K562 (cell line): ENCODE measurements around the gene RRAS. TPM values are rescaled to one million over a fixed set of nuclear protein-coding genes. Genes with fewer than 3 reads are reported as not detected.
"Not testable (repeated sequence)": the region's sequence is repeated elsewhere in the genome, so short reads cannot be mapped to it uniquely, and the experiment has no call there.

ENCODE experiments used
- ATAC-seq: fragments of 200-7000 bp; cut with Tn5 transposase; 3 replicates; pipeline ENCODE4 v1.9.1; 2020; ENCODE audit warnings: moderate library complexity
- BruUV-seq: library from RNA; stranded (reverse); fragments of 400-500 nt; replicated peaks from 2 replicates; lab custom pipeline; 2021; lab: Mats Ljungman, UMichigan
- CTCF ChIA-PET: fragments of 300-600 bp; formaldehyde crosslinking; extraction: SDS; loops from one replicate; lab custom pipeline; 2021; ENCODE audit warnings: low intra/inter-chr PET ratio; lab: Yijun Ruan, JAX
- POLR2A ChIA-PET: fragments of 300-600, 350-650 bp; sonication (Branson Sonifier 250); formaldehyde crosslinking; extraction: SDS; loops from one replicate; lab custom pipeline; 2021; ENCODE audit warnings: antibody characterized with exemption, inconsistent platforms; lab: Yijun Ruan, JAX
- DNase-seq, 4 experiments: peaks; one replicate each; pipeline versions ENCODE4 v3.0.0 to v3.0.0-alpha.2; 2011 to 2018; ENCODE audit warnings: low spot score in 3 of 4, mixed read lengths in 3 of 4; ENCODE audit errors: extremely low read depth in 1 of 4
- FAIRE-seq: peaks from 2 replicates; lab custom pipeline; 2011; peaks lifted over from hg19 to GRCh38; lab: Jason Lieb, UNC
- H2AFZ ChIP-seq: 2 replicates; pipeline ENCODE4 v1.6.0; 2011; ENCODE audit warnings: low read depth, low read length, control low read depth, inconsistent platforms
- H3K27ac ChIP-seq: fragments of 200-600 bp; 3 replicates; pipeline ENCODE4 v1.8.0; 2011; ENCODE audit warnings: low read depth, mild to moderate bottlenecking, control low read depth, inconsistent platforms, low read length, moderate library complexity, mixed read lengths; ENCODE audit errors: extremely low read depth
- H3K27me3 ChIP-seq, 2 experiments: fragments of 300-600 bp in 1 of 2; 2 replicates in 1 of 2; 3 replicates in 1 of 2; pipeline versions ENCODE4 v1.6.0 to v1.8.0; 2011; ENCODE audit warnings: inconsistent platforms in 2 of 2, low read length in 2 of 2, mild to moderate bottlenecking in 1 of 2, mixed read lengths in 1 of 2, moderate library complexity in 1 of 2; ENCODE audit not compliant: control insufficient read depth in 2 of 2, insufficient read depth in 2 of 2
- H3K36me3 ChIP-seq: fragments of 300-600 bp; 3 replicates; pipeline ENCODE4 v1.8.0; 2011; ENCODE audit warnings: mild to moderate bottlenecking, low read length, inconsistent platforms; ENCODE audit not compliant: control insufficient read depth, insufficient read depth
- H3K4me1 ChIP-seq, 2 experiments: fragments of 200-600 bp in 1 of 2; replicated peaks in 1 of 2; 2 replicates in 1 of 2; 3 replicates in 1 of 2; pipeline versions ENCODE4 v1.5.1 to v1.8.0; 2011; ENCODE audit warnings: inconsistent platforms in 2 of 2, low read length in 2 of 2, mild to moderate bottlenecking in 1 of 2, mixed read lengths in 1 of 2, moderate library complexity in 1 of 2; ENCODE audit not compliant: control insufficient read depth in 2 of 2, insufficient read depth in 2 of 2
- H3K4me2 ChIP-seq: 2 replicates; pipeline ENCODE4 v1.6.1; 2011; ENCODE audit warnings: low read length, control low read depth, inconsistent platforms, mixed read lengths; ENCODE audit not compliant: insufficient read depth
- H3K4me3 ChIP-seq: fragments of 200-600 bp; sonication (generic), shearing (Covaris generic); 2 replicates; pipeline ENCODE4 v1.5.1; 2016; ENCODE audit warnings: control low read depth, inconsistent platforms
- H3K79me2 ChIP-seq: fragments of 200-600 bp; 3 replicates; pipeline ENCODE4 v1.8.0; 2011; ENCODE audit warnings: low read length, inconsistent platforms; ENCODE audit not compliant: control insufficient read depth, insufficient read depth
- H3K9ac ChIP-seq, 2 experiments: 2 replicates each; pipeline versions ENCODE4 v1.6.0 to v1.6.1; 2011; ENCODE audit warnings: low read depth in 2 of 2, low read length in 2 of 2, control low read depth in 1 of 2, inconsistent platforms in 1 of 2, mild to moderate bottlenecking in 1 of 2, mixed read lengths in 1 of 2; ENCODE audit not compliant: insufficient read depth in 1 of 2
- H3K9me1 ChIP-seq: one replicate; pipeline ENCODE4 v1.6.0; 2011; ENCODE audit warnings: inconsistent platforms, mild to moderate bottlenecking, low read length, moderate library complexity; ENCODE audit not compliant: control insufficient read depth, insufficient read depth
- H3K9me3 ChIP-seq: replicated peaks from 2 replicates; pipeline ENCODE4 v1.5.1; 2011; ENCODE audit warnings: low read depth, low read length, inconsistent platforms; ENCODE audit not compliant: control insufficient read depth, insufficient read depth
- H4K20me1 ChIP-seq: replicated peaks from 2 replicates; pipeline ENCODE4 v1.6.1; 2011; ENCODE audit warnings: low read length, inconsistent platforms, mixed read lengths; ENCODE audit not compliant: control insufficient read depth, insufficient read depth
- POLR2G ChIP-seq: fragments of 200-400 bp; formaldehyde crosslinking; IDR thresholded peaks from 2 replicates; pipeline ENCODE4 v1.6.1; 2017; ENCODE audit warnings: low read depth, mild to moderate bottlenecking, antibody characterized with exemption, low read length, moderate library complexity
- PRPF4 ChIP-seq: fragments of 200-400 bp; formaldehyde crosslinking; IDR thresholded peaks from one replicate; pipeline ENCODE4 v1.6.1; 2017; ENCODE audit warnings: low read length, low read depth, mild to moderate bottlenecking; ENCODE audit not compliant: insufficient read depth, poor library complexity, severe bottlenecking
- WGBS: fragments of 100-300 bp; shearing (Covaris generic); methylation state at CpG from one replicate; pipeline ENCODE4 v1.1.6; 2016; ENCODE audit warnings: low coverage, mixed read lengths; ENCODE audit not compliant: insufficient coverage; ENCODE audit errors: missing lambda C conversion rate; 5-methylcytosine and 5-hydroxymethylcytosine counted together
- in situ Hi-C: fragments of 300-500 bp; cut with MboI; formaldehyde crosslinking; loops from 4 replicates; pipeline ENCODE4 v1.15.0; 2018; ENCODE audit warnings: inconsistent platforms, mixed read lengths
- intact Hi-C: fragments of 100-400 bp; cut with micrococcal nuclease; formaldehyde crosslinking; loops from 2 replicates; pipeline ENCODE4 v1.14.2; 2022
- polyA plus RNA-seq, 8 experiments: library from polyadenylated mRNA; depleted of rRNA in 4 of 8; stranded (reverse) in 5 of 8; unstranded in 3 of 8; fragments of >200 nt; fragmentation: Nextera tagmentation in 2 of 8; fragmentation: Illumina TruSeq in 1 of 8; extraction: Ambion mirVana in 2 of 8; extraction: Trizol in 1 of 8; gene quantifications; 2 replicates each; pipeline versions ENCODE4 v1.2.1 to v1.2.3, GENCODE V29; 2011 to 2014; ENCODE audit warnings: inconsistent platforms in 1 of 8, missing spikeins in 1 of 8
- total RNA-seq, 7 experiments: library from RNA; depleted of rRNA in 6 of 7; stranded (reverse); fragments of >200 nt in 6 of 7; fragmentation: Illumina TruSeq in 2 of 7; extraction: Trizol in 2 of 7; gene quantifications; 2 replicates each; pipeline versions ENCODE4 v1.2.1 to v1.2.3, GENCODE V29; 2011 to 2021; ENCODE audit warnings: low replicate concordance in 1 of 7
- TF ChIP-seq, protein P1 (sequence below), 2 experiments: IDR thresholded peaks; 2 replicates each; pipeline ENCODE4 v1.6.1; 2011; ENCODE audit warnings: borderline replicate concordance in 1 of 2, control low read depth in 1 of 2, low read depth in 1 of 2, low read length in 1 of 2, mild to moderate bottlenecking in 1 of 2, mixed read lengths in 1 of 2, moderate library complexity in 1 of 2; ENCODE audit not compliant: insufficient read depth in 1 of 2, insufficient read length in 1 of 2, poor library complexity in 1 of 2, severe bottlenecking in 1 of 2; ENCODE audit errors: extremely low read depth in 1 of 2

Gene RRAS
- total and polyA plus RNA-seq, 9 of the 15 experiments (the other 6 are each of a cell fraction or from before 2014, with no cell fraction given): 0.70 to 17.3 (median 8.2) TPM

DNA sequence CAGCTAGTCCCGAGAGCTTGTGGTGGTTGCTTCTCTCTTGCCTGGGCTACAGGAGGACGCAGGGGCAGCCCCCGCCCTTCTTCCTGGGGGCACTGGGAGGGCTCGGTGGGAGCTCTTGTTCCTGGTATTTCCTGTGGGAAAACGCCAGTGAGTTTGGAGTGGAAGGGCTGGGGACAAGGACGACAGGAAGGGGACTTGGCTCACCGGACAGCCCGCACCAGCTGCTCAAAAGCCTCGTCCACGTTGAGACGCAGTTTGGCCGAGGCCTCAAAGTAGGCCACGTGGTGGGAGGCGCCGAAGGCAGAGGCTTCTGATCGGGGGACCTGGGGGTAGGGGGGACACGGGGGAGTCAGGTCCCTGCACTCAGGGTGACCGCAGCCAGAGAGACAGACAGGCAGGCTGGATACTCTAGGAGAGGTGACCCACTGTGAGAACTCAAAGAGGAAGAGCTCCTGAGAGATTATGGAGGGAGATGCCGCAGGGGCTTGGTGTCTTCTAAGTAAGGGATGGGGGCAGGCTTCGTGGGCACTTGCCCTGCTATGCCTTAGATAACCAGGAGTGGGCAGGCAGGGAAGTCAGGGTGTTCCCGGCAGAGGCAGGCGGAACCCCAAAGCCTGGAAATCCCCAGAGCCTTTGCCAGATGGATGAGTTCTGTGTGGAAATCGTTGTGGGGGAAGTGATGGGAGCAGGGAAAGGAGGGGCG, 4.3 kb downstream of the RRAS start:
- H3K27ac ChIP-seq: no peak overlapping the region
- DNase-seq: no peak
- TF ChIP-seq, protein P1, sequence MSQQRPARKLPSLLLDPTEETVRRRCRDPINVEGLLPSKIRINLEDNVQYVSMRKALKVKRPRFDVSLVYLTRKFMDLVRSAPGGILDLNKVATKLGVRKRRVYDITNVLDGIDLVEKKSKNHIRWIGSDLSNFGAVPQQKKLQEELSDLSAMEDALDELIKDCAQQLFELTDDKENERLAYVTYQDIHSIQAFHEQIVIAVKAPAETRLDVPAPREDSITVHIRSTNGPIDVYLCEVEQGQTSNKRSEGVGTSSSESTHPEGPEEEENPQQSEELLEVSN (IDR thresholded peaks at IDR 0.05; ENCODE audit: borderline replicate concordance in 1 of 2, extremely low read depth in 1 of 2, insufficient read depth in 1 of 2, insufficient read length in 1 of 2, low read depth in 1 of 2, low read length in 1 of 2, poor library complexity in 1 of 2, severe bottlenecking in 1 of 2): peak in 1 of 2 experiments; percentile 21
- TF ChIP-seq PRPF4 (no peak), POLR2G (peak; percentile 41; the same call in 1 of the 2 replicates)
- TF ChIP-seq, all 486 proteins: peak for 2
- Histone ChIP-seq H3K9me1 (no peaks in the 10 kb centered on the region), H3K9ac (peak overlapping the region in 1 of 2 experiments; percentile 73; a peak in 2 of 4 replicates), H3K79me2 (no peaks in the 10 kb centered on the region), H4K20me1 (no peaks in the 10 kb centered on the region), H3K27me3 (no peaks in the 10 kb centered on the region), H3K36me3 (no peaks in the 10 kb centered on the region), H2AFZ (no peak overlapping the region), H3K4me1 (peaks cover 16 to 47% of the 10 kb centered on the region in 2 experiments), H3K9me3 (no peaks in the 10 kb centered on the region), H3K4me3 (no peak overlapping the region), H3K4me2 (no peak overlapping the region)
- ATAC-seq (no peak), FAIRE-seq (no peak)
- ChIA-PET CTCF (no interaction called here), POLR2A (interaction anchor here (0.7 kb wide), 1 partner anchor 45 kb away, joined by 3 read pairs; no protein-coding TSS in a partner anchor)
- intact Hi-C loops (no loop called here), in situ Hi-C loops (no loop called here)
- BruUV-seq: no TSS peak
- 49% methylated on average over 21 of the region's 24 CpGs for WGBS

DNA sequence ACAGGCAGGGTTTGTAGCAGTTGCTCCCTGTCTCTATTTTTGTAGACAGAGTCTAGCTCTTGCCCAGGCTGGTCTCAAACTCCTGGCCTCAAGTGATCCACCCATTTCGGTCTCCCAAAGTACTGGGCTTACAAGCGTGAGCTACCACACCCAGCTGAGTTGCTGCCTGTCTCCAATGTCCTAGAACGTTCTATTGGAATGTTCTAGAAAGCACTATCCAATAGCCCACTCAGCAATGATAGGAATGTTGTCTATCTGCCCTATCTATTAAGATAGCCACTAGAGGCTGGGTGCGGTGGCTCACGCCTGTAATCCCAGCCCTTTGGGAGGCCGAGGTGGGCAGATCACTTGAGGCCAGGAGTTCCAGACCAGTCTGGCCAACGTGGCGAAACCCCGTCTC, 6.7 kb downstream of the RRAS start:
- H3K9me1 ChIP-seq, CTCF ChIA-PET, intact Hi-C loops, ATAC-seq, H3K36me3 ChIP-seq, in situ Hi-C loops, H3K4me2 ChIP-seq, H3K4me3 ChIP-seq, H3K79me2 ChIP-seq, H3K27ac ChIP-seq, POLR2A ChIA-PET, H2AFZ ChIP-seq, BruUV-seq, DNase-seq, H4K20me1 ChIP-seq, H3K27me3 ChIP-seq, H3K9me3 ChIP-seq: not testable (repeated sequence)
- Histone ChIP-seq H3K4me1 (peaks cover 12 to 29% of the 10 kb centered on the region in 2 experiments), H3K9ac (peak overlapping the region in 1 of 2 experiments; percentile 22; a peak in 1 of 4 replicates)
- peak; percentile 26 for FAIRE-seq
- 64% methylated on average over 9 of the region's 9 CpGs for WGBS
